ENCODE measurements around the gene TNNI2. TPM values are rescaled to one million over a fixed set of nuclear protein-coding genes. Genes with fewer than 3 reads are reported as not detected.

TNNI2 gene
- total RNA-seq, 2 donors from 2014 or later: not detected

DNA sequence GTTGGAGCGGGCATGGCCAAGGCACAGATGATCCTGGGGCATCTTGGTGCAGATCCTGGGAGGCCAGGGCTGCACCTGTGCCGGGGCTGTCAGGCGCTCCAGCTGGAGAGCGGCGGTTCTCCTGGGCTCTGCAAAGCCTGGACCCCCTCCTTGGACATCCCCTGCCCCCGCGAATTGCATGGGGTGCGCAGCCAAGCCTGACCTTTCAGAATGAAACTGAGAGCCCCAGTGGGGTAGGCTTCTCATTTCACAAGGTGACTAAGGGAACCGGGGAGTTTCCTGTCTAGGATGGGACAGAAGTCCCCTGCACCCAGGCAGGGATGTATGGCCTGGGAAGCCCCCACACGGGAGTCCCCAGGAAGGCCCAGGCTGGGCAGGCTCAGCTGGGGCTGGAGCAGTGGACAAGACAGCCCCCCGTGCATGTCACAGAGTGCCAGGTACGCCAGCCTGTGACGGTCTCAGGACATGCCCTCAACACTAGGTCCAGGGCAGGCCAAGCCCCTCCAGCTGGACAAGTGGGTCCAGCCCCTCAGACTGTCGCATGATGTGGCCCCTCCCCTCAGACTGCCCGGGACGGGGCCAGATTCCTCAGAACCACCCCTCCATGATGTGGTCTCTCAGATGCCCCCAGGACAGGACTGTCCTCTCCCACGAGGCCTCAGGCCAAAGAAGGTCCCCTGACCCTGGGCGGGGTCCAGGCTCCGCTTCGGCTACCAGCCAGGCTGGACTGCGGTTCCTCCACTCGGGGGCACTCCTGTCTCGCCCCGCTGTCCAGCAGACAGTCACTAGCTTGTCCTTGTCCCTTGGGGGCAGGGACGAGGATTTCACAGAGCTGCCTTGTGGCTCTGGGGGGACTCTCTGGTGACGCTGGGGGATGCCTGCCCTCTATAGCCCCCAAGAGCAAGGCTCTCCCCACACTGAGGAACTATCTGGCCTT lies 16.4 kb downstream of the TNNI2 start:
- Histone ChIP-seq H3K4me3 (no peak overlapping the region), H3K36me3 (no peaks in the 10 kb centered on the region), H3K4me1 (no peaks in the 10 kb centered on the region), H3K9me3 (no peaks in the 10 kb centered on the region), H3K27ac (no peak overlapping the region), H3K27me3 (no peaks in the 10 kb centered on the region)
- TF ChIP-seq, protein P1, sequence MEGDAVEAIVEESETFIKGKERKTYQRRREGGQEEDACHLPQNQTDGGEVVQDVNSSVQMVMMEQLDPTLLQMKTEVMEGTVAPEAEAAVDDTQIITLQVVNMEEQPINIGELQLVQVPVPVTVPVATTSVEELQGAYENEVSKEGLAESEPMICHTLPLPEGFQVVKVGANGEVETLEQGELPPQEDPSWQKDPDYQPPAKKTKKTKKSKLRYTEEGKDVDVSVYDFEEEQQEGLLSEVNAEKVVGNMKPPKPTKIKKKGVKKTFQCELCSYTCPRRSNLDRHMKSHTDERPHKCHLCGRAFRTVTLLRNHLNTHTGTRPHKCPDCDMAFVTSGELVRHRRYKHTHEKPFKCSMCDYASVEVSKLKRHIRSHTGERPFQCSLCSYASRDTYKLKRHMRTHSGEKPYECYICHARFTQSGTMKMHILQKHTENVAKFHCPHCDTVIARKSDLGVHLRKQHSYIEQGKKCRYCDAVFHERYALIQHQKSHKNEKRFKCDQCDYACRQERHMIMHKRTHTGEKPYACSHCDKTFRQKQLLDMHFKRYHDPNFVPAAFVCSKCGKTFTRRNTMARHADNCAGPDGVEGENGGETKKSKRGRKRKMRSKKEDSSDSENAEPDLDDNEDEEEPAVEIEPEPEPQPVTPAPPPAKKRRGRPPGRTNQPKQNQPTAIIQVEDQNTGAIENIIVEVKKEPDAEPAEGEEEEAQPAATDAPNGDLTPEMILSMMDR (IDR thresholded peaks at IDR 0.05): no peak
- DNase-seq (ENCODE audit: low spot score): no peak

GRCh38 chr11:1855886-1856265 lies 17.1 kb downstream of the TNNI2 start:
- Histone ChIP-seq H3K4me3 (no peak overlapping the region), H3K36me3 (no peaks in the 10 kb centered on the region), H3K27ac (no peak overlapping the region), H3K27me3 (no peaks in the 10 kb centered on the region), H3K9me3 (no peaks in the 10 kb centered on the region), H3K4me1 (no peaks in the 10 kb centered on the region)
- TF ChIP-seq, protein P1 (IDR thresholded peaks at IDR 0.05): no peak
- DNase-seq (ENCODE audit: low spot score): no peak

GRCh38 chr11:1856306-1857005 lies 17.7 kb downstream of the TNNI2 start:
- no peaks in the 10 kb centered on the region for H3K27me3 ChIP-seq
- DNase-seq (ENCODE audit: low spot score): no peak
- TF ChIP-seq, protein P1 (IDR thresholded peaks at IDR 0.05): no peak
- no peaks in the 10 kb centered on the region for H3K4me1 ChIP-seq
- H3K27ac ChIP-seq: no peak overlapping the region
- no peaks in the 10 kb centered on the region for H3K9me3 ChIP-seq
- no peak overlapping the region for H3K4me3 ChIP-seq
- H3K36me3 ChIP-seq: no peaks in the 10 kb centered on the region

GRCh38 chr11:1857064-1857463 lies 18.3 kb downstream of the TNNI2 start:
- Histone ChIP-seq H3K4me1 (no peaks in the 10 kb centered on the region), H3K36me3 (no peaks in the 10 kb centered on the region), H3K27me3 (no peaks in the 10 kb centered on the region), H3K9me3 (no peaks in the 10 kb centered on the region), H3K4me3 (no peak overlapping the region), H3K27ac (no peak overlapping the region)
- TF ChIP-seq, protein P1 (IDR thresholded peaks at IDR 0.05): no peak
- DNase-seq (ENCODE audit: low spot score): no peak

GRCh38 chr11:1858154-1858553 lies 19.4 kb downstream of the TNNI2 start:
- Histone ChIP-seq H3K27me3 (no peaks in the 10 kb centered on the region), H3K9me3 (no peaks in the 10 kb centered on the region), H3K36me3 (no peaks in the 10 kb centered on the region), H3K4me3 (no peak overlapping the region), H3K27ac (no peak overlapping the region), H3K4me1 (peaks cover 0 to 6% of the 10 kb centered on the region in 2 donors)
- DNase-seq (ENCODE audit: low spot score): no peak
- TF ChIP-seq, protein P1 (IDR thresholded peaks at IDR 0.05): no peak

Measured in right atrium auricular region (tissue), 2 donors.